Measurements from ENCODE around the gene C2CD2. TPM values are rescaled to one million over a fixed set of nuclear protein-coding genes. Genes with fewer than 3 reads are reported as not detected.

The C2CD2 gene
- total RNA-seq, 1 experiment from 2014 or later: 9.2 TPM

DNA sequence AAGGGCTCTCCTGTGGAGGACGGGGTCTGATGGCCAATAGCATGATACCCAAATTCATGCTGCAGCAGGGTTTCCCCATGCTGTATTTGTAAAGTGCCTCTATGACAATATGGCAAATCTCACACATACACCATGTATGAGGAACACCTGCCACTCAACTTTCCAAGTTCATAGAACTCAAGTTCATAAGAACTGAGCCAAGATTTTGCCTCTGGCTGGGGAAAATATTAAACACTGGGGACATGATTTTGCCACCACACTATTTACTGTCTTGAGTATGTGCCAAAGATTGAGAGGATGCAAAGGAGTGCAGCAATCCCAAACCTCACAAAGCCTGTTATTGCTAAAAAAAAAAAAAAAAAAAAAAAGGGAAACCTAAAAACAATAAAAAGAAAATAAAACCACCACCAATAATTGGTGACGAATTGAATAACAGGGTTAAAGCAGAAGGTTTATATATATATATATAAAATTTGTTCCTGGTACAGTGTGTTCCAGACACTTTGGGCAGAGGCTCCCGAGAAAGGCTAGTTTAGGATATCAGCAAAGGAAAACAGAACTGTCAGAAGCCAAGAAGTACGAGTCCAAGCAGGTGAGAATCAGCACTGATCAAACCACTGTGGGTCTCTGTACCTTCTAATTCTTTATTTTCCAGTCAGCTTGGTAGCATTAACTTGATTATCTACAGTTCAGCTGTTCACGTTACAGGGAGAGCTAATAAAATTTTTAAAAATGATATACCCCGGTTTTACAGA, 32.0 kb upstream of the C2CD2 start:
- no TSS peak for BruUV-seq (replicated peaks)
- Histone ChIP-seq H3K36me3 (ENCODE audit: insufficient read depth, low read length, poor library complexity, severe bottlenecking) (peaks cover 9% of the 10 kb centered on the region), H3K4me3 (ENCODE audit: low read depth, low read length, poor library complexity, severe bottlenecking) (no peak overlapping the region), H3K9me3 (ENCODE audit: low read depth, low read length, poor library complexity, severe bottlenecking) (no peaks in the 10 kb centered on the region), H3K4me1 (ENCODE audit: insufficient read depth, low read length, poor library complexity, severe bottlenecking) (no peaks in the 10 kb centered on the region), H3K27me3 (replicated peaks; ENCODE audit: insufficient read depth, low read depth, low read length, poor library complexity) (no peaks in the 10 kb centered on the region), H3K27ac (ENCODE audit: low read depth, low read length, poor library complexity, severe bottlenecking) (no peak overlapping the region)
- ChIA-PET CTCF (no interaction called here), POLR2A (ENCODE audit: low non-redundant PET) (interaction anchor here (0.6 kb wide), 1 partner anchor 19 kb away, joined by 3 read pairs; no protein-coding TSS in a partner anchor)
- TF ChIP-seq, protein P1, sequence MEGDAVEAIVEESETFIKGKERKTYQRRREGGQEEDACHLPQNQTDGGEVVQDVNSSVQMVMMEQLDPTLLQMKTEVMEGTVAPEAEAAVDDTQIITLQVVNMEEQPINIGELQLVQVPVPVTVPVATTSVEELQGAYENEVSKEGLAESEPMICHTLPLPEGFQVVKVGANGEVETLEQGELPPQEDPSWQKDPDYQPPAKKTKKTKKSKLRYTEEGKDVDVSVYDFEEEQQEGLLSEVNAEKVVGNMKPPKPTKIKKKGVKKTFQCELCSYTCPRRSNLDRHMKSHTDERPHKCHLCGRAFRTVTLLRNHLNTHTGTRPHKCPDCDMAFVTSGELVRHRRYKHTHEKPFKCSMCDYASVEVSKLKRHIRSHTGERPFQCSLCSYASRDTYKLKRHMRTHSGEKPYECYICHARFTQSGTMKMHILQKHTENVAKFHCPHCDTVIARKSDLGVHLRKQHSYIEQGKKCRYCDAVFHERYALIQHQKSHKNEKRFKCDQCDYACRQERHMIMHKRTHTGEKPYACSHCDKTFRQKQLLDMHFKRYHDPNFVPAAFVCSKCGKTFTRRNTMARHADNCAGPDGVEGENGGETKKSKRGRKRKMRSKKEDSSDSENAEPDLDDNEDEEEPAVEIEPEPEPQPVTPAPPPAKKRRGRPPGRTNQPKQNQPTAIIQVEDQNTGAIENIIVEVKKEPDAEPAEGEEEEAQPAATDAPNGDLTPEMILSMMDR (conservative IDR thresholded peaks at IDR 0.05; ENCODE audit: low read depth, low read length): no peak
- TF ChIP-seq EZH2 (IDR thresholded peaks at IDR 0.05; ENCODE audit: borderline replicate concordance, low read depth, low read length, poor library complexity, severe bottlenecking): no peak
- no peak for DNase-seq (ENCODE audit: low spot score)
- intact Hi-C loops (cut with micrococcal nuclease; ENCODE audit: unreplicated experiment): no loop called here

- no peak overlapping the region for H3K27ac ChIP-seq (ENCODE audit: low read depth, low read length, poor library complexity, severe bottlenecking)
- H3K4me3 ChIP-seq (ENCODE audit: low read depth, low read length, poor library complexity, severe bottlenecking): no peak overlapping the region
- no peaks in the 10 kb centered on the region for H3K36me3 ChIP-seq (ENCODE audit: insufficient read depth, low read length, poor library complexity, severe bottlenecking)
- no peak for DNase-seq (ENCODE audit: low spot score)
- peaks cover 5% of the 10 kb centered on the region for H3K9me3 ChIP-seq (ENCODE audit: low read depth, low read length, poor library complexity, severe bottlenecking)
- no peaks in the 10 kb centered on the region for H3K27me3 ChIP-seq (replicated peaks; ENCODE audit: insufficient read depth, low read depth, low read length, poor library complexity)
- ChIA-PET POLR2A (ENCODE audit: low non-redundant PET) (no interaction called here), CTCF (no interaction called here)
- TF ChIP-seq EZH2 (IDR thresholded peaks at IDR 0.05; ENCODE audit: borderline replicate concordance, low read depth, low read length, poor library complexity, severe bottlenecking): no peak
- no peaks in the 10 kb centered on the region for H3K4me1 ChIP-seq (ENCODE audit: insufficient read depth, low read length, poor library complexity, severe bottlenecking)
- intact Hi-C loops (cut with micrococcal nuclease; ENCODE audit: unreplicated experiment): no loop called here
- no TSS peak for BruUV-seq (replicated peaks)
Measured at GRCh38 chr21:41983229-41983628, 29.4 kb upstream of the C2CD2 start.

- no peak overlapping the region for H3K27ac ChIP-seq (ENCODE audit: low read depth, low read length, poor library complexity, severe bottlenecking)
- no peak overlapping the region for H3K4me3 ChIP-seq (ENCODE audit: low read depth, low read length, poor library complexity, severe bottlenecking)
- intact Hi-C loops (cut with micrococcal nuclease; ENCODE audit: unreplicated experiment): no loop called here
- no peaks in the 10 kb centered on the region for H3K27me3 ChIP-seq (replicated peaks; ENCODE audit: insufficient read depth, low read depth, low read length, poor library complexity)
- TF ChIP-seq, protein P1 (conservative IDR thresholded peaks at IDR 0.05; ENCODE audit: low read depth, low read length): no peak
- no peak for TF ChIP-seq EZH2 (IDR thresholded peaks at IDR 0.05; ENCODE audit: borderline replicate concordance, low read depth, low read length, poor library complexity, severe bottlenecking)
- no peaks in the 10 kb centered on the region for H3K36me3 ChIP-seq (ENCODE audit: insufficient read depth, low read length, poor library complexity, severe bottlenecking)
- ChIA-PET POLR2A (ENCODE audit: low non-redundant PET) (no interaction called here), CTCF (no interaction called here)
- no TSS peak for BruUV-seq (replicated peaks)
- no peak for DNase-seq (ENCODE audit: low spot score)
- no peaks in the 10 kb centered on the region for H3K4me1 ChIP-seq (ENCODE audit: insufficient read depth, low read length, poor library complexity, severe bottlenecking)
- peaks cover 5% of the 10 kb centered on the region for H3K9me3 ChIP-seq (ENCODE audit: low read depth, low read length, poor library complexity, severe bottlenecking)
Measured at GRCh38 chr21:41980561-41980960, 26.7 kb upstream of the C2CD2 start.
